Heart left ventricle (tissue), 13 donors: Measurements from ENCODE around the gene CKAP5.

ENCODE experiments used
- CTCF ChIP-seq, 12 donors: fragments of 200-600 bp; sonication (generic) in 4 of 12; IDR thresholded peaks; one replicate each; pipeline versions ENCODE4 v1.5.0 to v1.8.0; 2018 to 2022; ENCODE audit warnings: antibody characterized with exemption in 12 of 12, mild to moderate bottlenecking in 5 of 12
- POLR2A ChIP-seq, 2 donors: fragments of 450-650 bp; IDR thresholded peaks; one replicate each; pipeline ENCODE4 v1.6.1; 2017; ENCODE audit warnings: antibody characterized with exemption in 2 of 2, mild to moderate bottlenecking in 2 of 2, moderate library complexity in 2 of 2
- donor health status: ischemic (EF 13 %, LVEDD 7.1; RV severe dilation, severe dysfunction).
- donor health status: DM: no; HTN: yes; CAD: no.
- donor health status: DM: no; HTN: no; CAD: no.
- donor health status: ischemic (EF 25% LVEDD 6.9; RV normal size, moderate dysfunction).
- donor health status: ischemic (EF 25% LVEDD 5.7; RV mildly dilated, moderate dysfunction).
- donor health status: ischemic (EF 35%, LVEDD 5.7; RV mildly dilated, moderate dysfunction).
- donor health status: nonischemic (EF 11% LVEDD 7.7; RV severe dilation, severe dysfunction).
- donor health status: DM: yes; HTN: yes; CAD: no.
- donor health status: PGD.
- donor health status: ischemic (EF 29% LVEDD 5.4; RV normal size, mild dysfunction).
- donor health status: nonischemic (EF 23%, LVEDD 6.1; RV moderate dilation, normal function).

- TF ChIP-seq CTCF (IDR thresholded peaks at IDR 0.05): no peak
- TF ChIP-seq POLR2A (IDR thresholded peaks at IDR 0.05): no peak
Observed at GRCh38 chr11:46736615-46737014, 109.5 kb downstream of the CKAP5 start.
